HG03097 (cell line): ENCODE results near the gene CT45A10.
"Not testable (repeated sequence)": the region's sequence is repeated elsewhere in the genome, so short reads cannot be mapped to it uniquely, and the experiment has no call there.

ENCODE experiments used
- ATAC-seq: cut with Tn5 transposase; IDR thresholded peaks from one replicate; pipeline ENCODE4 v1.9.1; 2021; ENCODE audit not compliant: unreplicated experiment, low FRiP score

Gene CT45A10

GRCh38 chrX:135893294-135893817, at the start of gene CT45A10, which contains the start of gene SAGE1:
CT45A10 (minus strand) TSS chrX:135893444; CDS start chrX:135885344, 8,100 bp downstream.
SAGE1 (plus strand) TSS chrX:135893716; CDS start chrX:135896243, 2,527 bp downstream.
- ATAC-seq, result no peak

- no peak for ATAC-seq
Observed at GRCh38 chrX:135931644-135932487, 38.6 kb upstream of the CT45A10 start.

- no peak for ATAC-seq
Observed at GRCh38 chrX:135927897-135928296, 34.7 kb upstream of the CT45A10 start.

- no peak for ATAC-seq
Observed at GRCh38 chrX:135923353-135923752, 30.1 kb upstream of the CT45A10 start.

GRCh38 chrX:135920516-135920915, 27.3 kb upstream of the CT45A10 start:
- ATAC-seq, result not testable (repeated sequence)

GRCh38 chrX:135914404-135914803, 21.2 kb upstream of the CT45A10 start:
- ATAC-seq, result no peak

GRCh38 chrX:135910251-135910650, 17.0 kb upstream of the CT45A10 start:
- ATAC-seq, result no peak

- ATAC-seq, result no peak
Observed at GRCh38 chrX:135892781-135893180, 463 bp downstream of the CT45A10 start.

GRCh38 chrX:135890087-135890585, 3.1 kb downstream of the CT45A10 start:
- no peak for ATAC-seq

- ATAC-seq, result not testable (repeated sequence)
Observed at GRCh38 chrX:135888976-135889375, 4.3 kb downstream of the CT45A10 start.

GRCh38 chrX:135888230-135888629, 5.0 kb downstream of the CT45A10 start:
- not testable (repeated sequence) for ATAC-seq

GRCh38 chrX:135882741-135883140, 10.5 kb downstream of the CT45A10 start:
- not testable (repeated sequence) for ATAC-seq

GRCh38 chrX:135871712-135872111, 21.5 kb downstream of the CT45A10 start, which contains the start of gene CT45A9:
CT45A9 (minus strand) TSS chrX:135871812; CDS start chrX:135868061, 3,751 bp downstream.
- ATAC-seq, result not testable (repeated sequence)

- not testable (repeated sequence) for ATAC-seq
Observed at GRCh38 chrX:135854438-135854837, 38.8 kb downstream of the CT45A10 start, which contains the start of gene CT45A8. CT45A8 (minus strand) TSS chrX:135854538; CDS start chrX:135850783, 3,755 bp downstream.

GRCh38 chrX:135837180-135837579, 56.1 kb downstream of the CT45A10 start, which contains the start of gene CT45A7:
CT45A7 (minus strand) TSS chrX:135837280; CDS start chrX:135833533, 3,747 bp downstream.
- ATAC-seq, result not testable (repeated sequence)
